HepG2 (cell line): ENCODE measurements around the gene BMP2K. TPM values are rescaled to one million over a fixed set of nuclear protein-coding genes. Genes with fewer than 3 reads are reported as not detected.
"Not testable (repeated sequence)": the region's sequence is repeated elsewhere in the genome, so short reads cannot be mapped to it uniquely, and the experiment has no call there.

ENCODE experiments used
- ATAC-seq: fragments of 200-7000 bp; cut with Tn5 transposase; 3 replicates; pipeline ENCODE4 v1.9.1; 2020; ENCODE audit warnings: mild to moderate bottlenecking, moderate library complexity
- BruUV-seq: library from RNA; stranded (reverse); fragments of 400-500 nt; replicated peaks from 2 replicates; lab custom pipeline; 2021; lab: Mats Ljungman, UMichigan
- CTCF ChIA-PET: fragments of 300-600 bp; formaldehyde crosslinking; extraction: SDS; loops from one replicate; lab custom pipeline; 2021; ENCODE audit warnings: low total read pairs, inconsistent platforms, low intra/inter-chr PET ratio; lab: Yijun Ruan, JAX
- POLR2A ChIA-PET: fragments of 350-600 bp; sonication (Branson Sonifier 250); formaldehyde crosslinking; loops from one replicate; lab custom pipeline; 2020; ENCODE audit warnings: antibody characterized with exemption, inconsistent platforms; lab: Yijun Ruan, JAX
- DNase-seq: peaks from one replicate; pipeline ENCODE4 v3.0.0-alpha.2; 2015; ENCODE audit warnings: low spot score
- FAIRE-seq: peaks from 3 replicates; lab custom pipeline; 2011; peaks lifted over from hg19 to GRCh38; lab: Jason Lieb, UNC
- H2AFZ ChIP-seq: one replicate; pipeline ENCODE4 v1.6.1; 2011; ENCODE audit warnings: low read length, inconsistent platforms
- H3K27ac ChIP-seq: fragments of 300-600 bp; 3 replicates; pipeline ENCODE4 v1.8.0; 2011; ENCODE audit warnings: mixed run types, mild to moderate bottlenecking, mixed read lengths, low read length, inconsistent platforms; ENCODE audit not compliant: insufficient read depth; ENCODE audit errors: extremely low read length
- H3K27me3 ChIP-seq, 2 experiments: fragments of 200-600 bp in 1 of 2; 2 replicates in 1 of 2; 3 replicates in 1 of 2; pipeline versions ENCODE4 v1.6.0 to v1.8.0; 2011; ENCODE audit warnings: low read length in 2 of 2, mild to moderate bottlenecking in 2 of 2, moderate library complexity in 2 of 2, inconsistent platforms in 1 of 2; ENCODE audit not compliant: insufficient read depth in 2 of 2, control insufficient read depth in 1 of 2
- H3K36me3 ChIP-seq, 2 experiments: fragments of 200-600 bp in 1 of 2; replicated peaks in 1 of 2; 2 replicates in 1 of 2; 3 replicates in 1 of 2; pipeline versions ENCODE4 v1.5.1 to v1.8.0; 2011; ENCODE audit warnings: low read length in 2 of 2, inconsistent platforms in 1 of 2; ENCODE audit not compliant: insufficient read depth in 2 of 2, control insufficient read depth in 1 of 2
- H3K4me1 ChIP-seq: 2 replicates; pipeline ENCODE4 v1.5.1; 2012; ENCODE audit warnings: low read length, inconsistent platforms; ENCODE audit not compliant: insufficient read depth
- H3K4me2 ChIP-seq: 2 replicates; pipeline ENCODE4 v1.6.0; 2011; ENCODE audit warnings: low read depth, low read length, inconsistent platforms
- H3K4me3 ChIP-seq, 3 experiments: fragments of 200-600 bp in 1 of 3; sonication (generic), shearing (Covaris generic) in 1 of 3; replicated peaks in 1 of 3; 2 replicates each; pipeline ENCODE4 v1.5.1; 2011 to 2016; ENCODE audit warnings: low read length in 3 of 3, inconsistent platforms in 2 of 3, low read depth in 2 of 3, mild to moderate bottlenecking in 2 of 3, control low read depth in 1 of 3, mixed read lengths in 1 of 3; ENCODE audit not compliant: insufficient read depth in 1 of 3
- H3K79me2 ChIP-seq: one replicate; pipeline ENCODE4 v1.6.1; 2011; ENCODE audit warnings: low read length, inconsistent platforms; ENCODE audit not compliant: insufficient read depth
- H3K9ac ChIP-seq: 2 replicates; pipeline ENCODE4 v1.6.0; 2011; ENCODE audit warnings: mild to moderate bottlenecking, low read depth, low read length, inconsistent platforms; ENCODE audit not compliant: insufficient read depth
- H3K9me3 ChIP-seq: 2 replicates; pipeline ENCODE4 v1.5.1; 2012; ENCODE audit warnings: mild to moderate bottlenecking, low read length
- H4K20me1 ChIP-seq: 2 replicates; pipeline ENCODE4 v1.6.0; 2011; ENCODE audit warnings: inconsistent platforms, mild to moderate bottlenecking, low read length, moderate library complexity; ENCODE audit not compliant: insufficient read depth
- ASH2L ChIP-seq: fragments of 300-600, 200-600 bp; sonication (generic); IDR thresholded peaks from 2 replicates; pipeline ENCODE4 v1.7.0; 2017; ENCODE audit warnings: low read depth, mild to moderate bottlenecking, moderate library complexity, mixed read lengths, low read length; ENCODE audit not compliant: insufficient read length
- EP300 ChIP-seq, 3 experiments: sonication (generic) in 1 of 3; formaldehyde crosslinking in 1 of 3; IDR thresholded peaks; 2 replicates each; pipeline versions ENCODE4 v1.5.1 to v1.6.1; 2011 to 2020; ENCODE audit warnings: low read depth in 2 of 3, low read length in 2 of 3, borderline replicate concordance in 1 of 3, improper control_type of control experiment in 1 of 3, mild to moderate bottlenecking in 1 of 3, missing genetic modification reagents in 1 of 3, moderate library complexity in 1 of 3
- GATAD2A ChIP-seq: IDR thresholded peaks from 2 replicates; pipeline ENCODE4 v1.6.1; 2016
- GTF3A ChIP-seq: sonication (generic); formaldehyde crosslinking; conservative IDR thresholded peaks from 2 replicates; pipeline ENCODE4 v1.4.0; 2020; ENCODE audit warnings: mild to moderate bottlenecking, missing genetic modification reagents
- HNF4A ChIP-seq: sonication (generic); formaldehyde crosslinking; IDR thresholded peaks from 2 replicates; pipeline ENCODE4 v1.4.0; 2020; ENCODE audit warnings: missing genetic modification reagents
- JDP2 ChIP-seq: sonication (generic); formaldehyde crosslinking; IDR thresholded peaks from 2 replicates; pipeline ENCODE4 v1.8.1; 2022; ENCODE audit warnings: missing genetic modification reagents, borderline replicate concordance
- MBNL3 ChIP-seq: fragments of 250-450 bp; sonication (Bioruptor Pico); conservative IDR thresholded peaks from 2 replicates; pipeline ENCODE4 v1.8.0; 2022; ENCODE audit warnings: mild to moderate bottlenecking, inconsistent platforms
- MIER3 ChIP-seq: IDR thresholded peaks from 2 replicates; pipeline ENCODE4 v1.6.1; 2016; ENCODE audit warnings: missing compliant biosample characterization, borderline replicate concordance
- NFIB ChIP-seq: sonication (generic); formaldehyde crosslinking; IDR thresholded peaks from 2 replicates; pipeline ENCODE4 v1.9.0; 2021; ENCODE audit warnings: missing genetic modification reagents, mild to moderate bottlenecking, borderline replicate concordance
- NR2C2 ChIP-seq: sonication (generic); formaldehyde crosslinking; IDR thresholded peaks from 2 replicates; pipeline ENCODE4 v1.4.0; 2020; ENCODE audit warnings: missing genetic modification reagents, mild to moderate bottlenecking, moderate library complexity, borderline replicate concordance
- RAD21 ChIP-seq: fragments of 450-650 bp; formaldehyde crosslinking; IDR thresholded peaks from 2 replicates; pipeline ENCODE4 v1.5.0; 2020; ENCODE audit warnings: mild to moderate bottlenecking
- REXO4 ChIP-seq: sonication (generic); formaldehyde crosslinking; IDR thresholded peaks from 2 replicates; pipeline ENCODE4 v1.8.0; 2022; ENCODE audit warnings: missing genetic modification reagents, mild to moderate bottlenecking, borderline replicate concordance
- YEATS2 ChIP-seq: sonication (generic); formaldehyde crosslinking; IDR thresholded peaks from 2 replicates; pipeline ENCODE4 v1.4.0; 2020; ENCODE audit warnings: missing genetic modification reagents, borderline replicate concordance
- ZEB1 ChIP-seq: IDR thresholded peaks from 2 replicates; pipeline ENCODE4 v1.6.1; 2012; ENCODE audit warnings: mild to moderate bottlenecking, low read depth, inconsistent platforms; ENCODE audit not compliant: insufficient replicate concordance
- ZNF292 ChIP-seq: sonication (generic); formaldehyde crosslinking; IDR thresholded peaks from 2 replicates; pipeline ENCODE4 v1.8.1; 2022; ENCODE audit warnings: mild to moderate bottlenecking, low read depth, missing genetic modification reagents, borderline replicate concordance
- WGBS: methylation state at CpG from one replicate; pipeline ENCODE4 v1.1.6; 2017; ENCODE audit warnings: low lambda C conversion rate; 5-methylcytosine and 5-hydroxymethylcytosine counted together
- in situ Hi-C: cut with HindIII; loops from 2 replicates; pipeline ENCODE4 v1.10.0; 2017; ENCODE audit warnings: low pct_unique_long_range_greater_than_20kb; ENCODE audit not compliant: extremely low pct_ligation_motif_present
- intact Hi-C: fragments of 100-400 bp; cut with micrococcal nuclease; formaldehyde crosslinking; loops from one replicate; pipeline ENCODE4 v1.10.0; 2022; ENCODE audit not compliant: unreplicated experiment
- polyA plus RNA-seq, 8 experiments: library from polyadenylated mRNA; depleted of rRNA in 3 of 8; stranded (reverse) in 7 of 8; unstranded in 1 of 8; fragments of >200 nt; fragmentation: Illumina TruSeq in 4 of 8; extraction: Trizol in 4 of 8; gene quantifications; 2 replicates each; pipeline versions ENCODE4 v1.2.1 to v1.2.3, GENCODE V29; 2011 to 2016; ENCODE audit warnings: low read depth in 4 of 8, missing spikeins in 1 of 8, mixed read lengths in 1 of 8; ENCODE audit not compliant: insufficient read depth in 1 of 8
- total RNA-seq, 5 experiments: library from RNA; depleted of rRNA; stranded (reverse); fragments of >200 nt; fragmentation: Illumina TruSeq; extraction: Trizol; gene quantifications; 2 replicates each; pipeline ENCODE4 v1.2.3, GENCODE V29; 2016; ENCODE audit warnings: low read depth in 1 of 5
- TF ChIP-seq, protein P1 (sequence below): IDR thresholded peaks from 2 replicates; pipeline ENCODE4 v1.6.1; 2016; ENCODE audit warnings: missing compliant biosample characterization, missing genetic modification reagents, borderline replicate concordance
- TF ChIP-seq, protein P2 (sequence below): IDR thresholded peaks from 2 replicates; pipeline ENCODE4 v1.6.1; 2016; ENCODE audit warnings: mild to moderate bottlenecking

Gene BMP2K
- total and polyA plus RNA-seq, 2 of the 13 experiments (the other 11 are each of a cell fraction or from before 2014, with no cell fraction given): 8.6 to 15.2 TPM

DNA sequence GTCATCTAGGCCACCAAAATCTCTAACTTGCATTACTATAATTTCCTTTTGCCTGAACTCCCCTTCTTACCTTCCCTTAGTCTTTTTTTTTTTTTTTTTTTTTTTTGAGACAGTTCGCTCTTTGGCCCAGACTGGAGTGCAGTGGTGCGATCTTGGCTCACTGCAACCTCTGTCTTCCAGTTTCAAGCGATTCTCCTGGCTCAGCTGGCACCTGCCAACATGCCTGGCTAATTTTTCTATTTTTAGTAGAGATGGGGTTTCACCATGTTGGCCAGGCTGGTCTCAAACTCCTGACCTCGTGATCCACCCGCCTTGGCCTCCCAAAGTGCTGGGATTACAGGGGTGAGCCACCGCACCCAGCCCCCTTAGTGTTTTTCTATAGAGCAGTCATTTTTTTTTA, 132.8 kb downstream of the BMP2K start:
- H4K20me1 ChIP-seq, H3K4me1 ChIP-seq, H3K27ac ChIP-seq, FAIRE-seq, H3K79me2 ChIP-seq, H3K27me3 ChIP-seq, H3K9ac ChIP-seq, H3K9me3 ChIP-seq, ATAC-seq, DNase-seq, in situ Hi-C loops, POLR2A ChIA-PET, H3K4me3 ChIP-seq, H3K4me2 ChIP-seq, H2AFZ ChIP-seq, BruUV-seq, CTCF ChIA-PET, intact Hi-C loops: not testable (repeated sequence)
- H3K36me3 ChIP-seq: 0 out of 5 replicates have a peak, but pooled peaks cover 2 to 13% of the 10 kb centered on the region in 2 experiments
- 97% methylated on average over 6 of the region's 6 CpGs for WGBS

DNA sequence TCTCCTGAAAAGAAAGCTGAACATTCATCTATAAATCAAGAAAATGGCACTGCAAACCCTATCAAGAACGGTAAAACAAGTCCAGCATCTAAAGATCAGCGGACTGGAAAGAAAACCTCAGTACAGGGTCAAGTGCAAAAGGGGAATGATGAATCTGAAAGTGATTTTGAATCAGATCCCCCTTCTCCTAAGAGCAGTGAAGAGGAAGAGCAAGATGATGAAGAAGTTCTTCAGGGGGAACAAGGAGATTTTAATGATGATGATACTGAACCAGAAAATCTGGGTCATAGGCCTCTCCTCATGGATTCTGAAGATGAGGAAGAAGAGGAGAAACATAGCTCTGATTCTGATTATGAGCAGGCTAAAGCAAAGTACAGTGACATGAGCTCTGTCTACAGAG, 134.5 kb downstream of the BMP2K start:
- in situ Hi-C loops (no loop called here), intact Hi-C loops (no loop called here)
- Histone ChIP-seq H3K9me3 (no peaks in the 10 kb centered on the region), H2AFZ (no peak overlapping the region), H3K4me3 (no peak overlapping the region), H3K4me2 (no peak overlapping the region), H3K36me3 (0 out of 5 replicates have a peak, but pooled peaks cover 2 to 13% of the 10 kb centered on the region in 2 experiments), H3K79me2 (no peaks in the 10 kb centered on the region), H3K9ac (no peak overlapping the region), H3K27me3 (no peaks in the 10 kb centered on the region), H4K20me1 (no peaks in the 10 kb centered on the region), H3K4me1 (no peaks in the 10 kb centered on the region), H3K27ac (no peak overlapping the region)
- FAIRE-seq (no peak), DNase-seq (no peak), ATAC-seq (no peak)
- ChIA-PET POLR2A (no interaction called here), CTCF (no interaction called here)
- BruUV-seq: no TSS peak
- 97% methylated on average over 2 of the region's 2 CpGs for WGBS
- TF ChIP-seq, protein P1, sequence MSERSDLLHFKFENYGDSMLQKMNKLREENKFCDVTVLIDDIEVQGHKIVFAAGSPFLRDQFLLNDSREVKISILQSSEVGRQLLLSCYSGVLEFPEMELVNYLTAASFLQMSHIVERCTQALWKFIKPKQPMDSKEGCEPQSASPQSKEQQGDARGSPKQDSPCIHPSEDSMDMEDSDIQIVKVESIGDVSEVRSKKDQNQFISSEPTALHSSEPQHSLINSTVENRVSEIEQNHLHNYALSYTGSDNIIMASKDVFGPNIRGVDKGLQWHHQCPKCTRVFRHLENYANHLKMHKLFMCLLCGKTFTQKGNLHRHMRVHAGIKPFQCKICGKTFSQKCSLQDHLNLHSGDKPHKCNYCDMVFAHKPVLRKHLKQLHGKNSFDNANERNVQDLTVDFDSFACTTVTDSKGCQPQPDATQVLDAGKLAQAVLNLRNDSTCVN (CRISPR knock-in tag): no peak
- TF ChIP-seq MIER3 (no peak), JDP2 (no peak), MBNL3 (no peak), GATAD2A (CRISPR knock-in tag) (no peak), ZEB1 (no peak), ASH2L (no peak), YEATS2 (CRISPR knock-in tag) (no peak), NFIB (CRISPR knock-in tag) (no peak), EP300 (IDR thresholded peaks at IDR 0.05; ENCODE audit: low read depth in 2 of 2, low read length in 2 of 2) (no peak), EP300 (CRISPR knock-in tag; IDR thresholded peaks at IDR 0.05; ENCODE audit: borderline replicate concordance) (no peak), ZNF292 (no peak), REXO4 (CRISPR knock-in tag) (no peak), GTF3A (CRISPR knock-in tag) (no peak), RAD21 (CRISPR knock-in tag) (no peak), NR2C2 (CRISPR knock-in tag) (no peak), HNF4A (CRISPR knock-in tag) (no peak)
- TF ChIP-seq, protein P2, sequence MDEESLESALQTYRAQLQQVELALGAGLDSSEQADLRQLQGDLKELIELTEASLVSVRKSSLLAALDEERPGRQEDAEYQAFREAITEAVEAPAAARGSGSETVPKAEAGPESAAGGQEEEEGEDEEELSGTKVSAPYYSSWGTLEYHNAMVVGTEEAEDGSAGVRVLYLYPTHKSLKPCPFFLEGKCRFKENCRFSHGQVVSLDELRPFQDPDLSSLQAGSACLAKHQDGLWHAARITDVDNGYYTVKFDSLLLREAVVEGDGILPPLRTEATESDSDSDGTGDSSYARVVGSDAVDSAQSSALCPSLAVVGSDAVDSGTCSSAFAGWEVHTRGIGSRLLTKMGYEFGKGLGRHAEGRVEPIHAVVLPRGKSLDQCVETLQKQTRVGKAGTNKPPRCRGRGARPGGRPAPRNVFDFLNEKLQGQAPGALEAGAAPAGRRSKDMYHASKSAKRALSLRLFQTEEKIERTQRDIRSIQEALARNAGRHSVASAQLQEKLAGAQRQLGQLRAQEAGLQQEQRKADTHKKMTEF (CRISPR knock-in tag): no peak
